K562 (cell line): Measurements from ENCODE around the gene PPWD1. TPM values are rescaled to one million over a fixed set of nuclear protein-coding genes. Genes with fewer than 3 reads are reported as not detected.

Experiments used
- ATAC-seq: fragments of 200-7000 bp; cut with Tn5 transposase; 3 replicates; pipeline ENCODE4 v1.9.1; 2020; ENCODE audit warnings: moderate library complexity
- BruUV-seq: library from RNA; stranded (reverse); fragments of 400-500 nt; replicated peaks from 2 replicates; lab custom pipeline; 2021; lab: Mats Ljungman, UMichigan
- CTCF ChIA-PET: fragments of 300-600 bp; formaldehyde crosslinking; extraction: SDS; loops from one replicate; lab custom pipeline; 2021; ENCODE audit warnings: low intra/inter-chr PET ratio; lab: Yijun Ruan, JAX
- POLR2A ChIA-PET: fragments of 300-600, 350-650 bp; sonication (Branson Sonifier 250); formaldehyde crosslinking; extraction: SDS; loops from one replicate; lab custom pipeline; 2021; ENCODE audit warnings: antibody characterized with exemption, inconsistent platforms; lab: Yijun Ruan, JAX
- DNase-seq, 4 experiments: peaks; one replicate each; pipeline versions ENCODE4 v3.0.0 to v3.0.0-alpha.2; 2011 to 2018; ENCODE audit warnings: low spot score in 3 of 4, mixed read lengths in 3 of 4; ENCODE audit errors: extremely low read depth in 1 of 4
- FAIRE-seq: peaks from 2 replicates; lab custom pipeline; 2011; peaks lifted over from hg19 to GRCh38; lab: Jason Lieb, UNC
- H2AFZ ChIP-seq: 2 replicates; pipeline ENCODE4 v1.6.0; 2011; ENCODE audit warnings: low read depth, low read length, control low read depth, inconsistent platforms
- H3K27ac ChIP-seq: fragments of 200-600 bp; 3 replicates; pipeline ENCODE4 v1.8.0; 2011; ENCODE audit warnings: low read depth, mild to moderate bottlenecking, control low read depth, inconsistent platforms, low read length, moderate library complexity, mixed read lengths; ENCODE audit errors: extremely low read depth
- H3K27me3 ChIP-seq, 2 experiments: fragments of 300-600 bp in 1 of 2; 2 replicates in 1 of 2; 3 replicates in 1 of 2; pipeline versions ENCODE4 v1.6.0 to v1.8.0; 2011; ENCODE audit warnings: inconsistent platforms in 2 of 2, low read length in 2 of 2, mild to moderate bottlenecking in 1 of 2, mixed read lengths in 1 of 2, moderate library complexity in 1 of 2; ENCODE audit not compliant: control insufficient read depth in 2 of 2, insufficient read depth in 2 of 2
- H3K36me3 ChIP-seq: fragments of 300-600 bp; 3 replicates; pipeline ENCODE4 v1.8.0; 2011; ENCODE audit warnings: mild to moderate bottlenecking, low read length, inconsistent platforms; ENCODE audit not compliant: control insufficient read depth, insufficient read depth
- H3K4me1 ChIP-seq, 2 experiments: fragments of 200-600 bp in 1 of 2; replicated peaks in 1 of 2; 2 replicates in 1 of 2; 3 replicates in 1 of 2; pipeline versions ENCODE4 v1.5.1 to v1.8.0; 2011; ENCODE audit warnings: inconsistent platforms in 2 of 2, low read length in 2 of 2, mild to moderate bottlenecking in 1 of 2, mixed read lengths in 1 of 2, moderate library complexity in 1 of 2; ENCODE audit not compliant: control insufficient read depth in 2 of 2, insufficient read depth in 2 of 2
- H3K4me2 ChIP-seq: 2 replicates; pipeline ENCODE4 v1.6.1; 2011; ENCODE audit warnings: low read length, control low read depth, inconsistent platforms, mixed read lengths; ENCODE audit not compliant: insufficient read depth
- H3K4me3 ChIP-seq: fragments of 200-600 bp; sonication (generic), shearing (Covaris generic); 2 replicates; pipeline ENCODE4 v1.5.1; 2016; ENCODE audit warnings: control low read depth, inconsistent platforms
- H3K79me2 ChIP-seq: fragments of 200-600 bp; 3 replicates; pipeline ENCODE4 v1.8.0; 2011; ENCODE audit warnings: low read length, inconsistent platforms; ENCODE audit not compliant: control insufficient read depth, insufficient read depth
- H3K9ac ChIP-seq, 2 experiments: 2 replicates each; pipeline versions ENCODE4 v1.6.0 to v1.6.1; 2011; ENCODE audit warnings: low read depth in 2 of 2, low read length in 2 of 2, control low read depth in 1 of 2, inconsistent platforms in 1 of 2, mild to moderate bottlenecking in 1 of 2, mixed read lengths in 1 of 2; ENCODE audit not compliant: insufficient read depth in 1 of 2
- H3K9me1 ChIP-seq: one replicate; pipeline ENCODE4 v1.6.0; 2011; ENCODE audit warnings: inconsistent platforms, mild to moderate bottlenecking, low read length, moderate library complexity; ENCODE audit not compliant: control insufficient read depth, insufficient read depth
- H3K9me3 ChIP-seq: replicated peaks from 2 replicates; pipeline ENCODE4 v1.5.1; 2011; ENCODE audit warnings: low read depth, low read length, inconsistent platforms; ENCODE audit not compliant: control insufficient read depth, insufficient read depth
- H4K20me1 ChIP-seq: replicated peaks from 2 replicates; pipeline ENCODE4 v1.6.1; 2011; ENCODE audit warnings: low read length, inconsistent platforms, mixed read lengths; ENCODE audit not compliant: control insufficient read depth, insufficient read depth
- HNRNPH1 ChIP-seq: fragments of 200-400 bp; formaldehyde crosslinking; optimal IDR thresholded peaks from 2 replicates; pipeline ENCODE3; 2017; ENCODE audit warnings: low read depth, mild to moderate bottlenecking, low read length, moderate library complexity
- JUND ChIP-seq, 2 experiments: IDR thresholded peaks; 2 replicates in 1 of 2; 3 replicates in 1 of 2; pipeline ENCODE4 v1.6.1; 2011; ENCODE audit warnings: borderline replicate concordance in 2 of 2, low read depth in 2 of 2, low read length in 2 of 2, improper control_type of control experiment in 1 of 2, missing biosample characterization in 1 of 2, missing genetic modification characterization in 1 of 2, missing genetic modification reagents in 1 of 2
- SP1 ChIP-seq: sonication (generic); formaldehyde crosslinking; IDR thresholded peaks from 2 replicates; pipeline ENCODE4 v1.8.1; 2022; ENCODE audit warnings: mild to moderate bottlenecking, missing genetic modification reagents
- WGBS: fragments of 100-300 bp; shearing (Covaris generic); methylation state at CpG from one replicate; pipeline ENCODE4 v1.1.6; 2016; ENCODE audit warnings: low coverage, mixed read lengths; ENCODE audit not compliant: insufficient coverage; ENCODE audit errors: missing lambda C conversion rate; 5-methylcytosine and 5-hydroxymethylcytosine counted together
- in situ Hi-C: fragments of 300-500 bp; cut with MboI; formaldehyde crosslinking; loops from 4 replicates; pipeline ENCODE4 v1.15.0; 2018; ENCODE audit warnings: inconsistent platforms, mixed read lengths
- intact Hi-C: fragments of 100-400 bp; cut with micrococcal nuclease; formaldehyde crosslinking; loops from 2 replicates; pipeline ENCODE4 v1.14.2; 2022
- polyA plus RNA-seq, 8 experiments: library from polyadenylated mRNA; depleted of rRNA in 4 of 8; stranded (reverse) in 5 of 8; unstranded in 3 of 8; fragments of >200 nt; fragmentation: Nextera tagmentation in 2 of 8; fragmentation: Illumina TruSeq in 1 of 8; extraction: Ambion mirVana in 2 of 8; extraction: Trizol in 1 of 8; gene quantifications; 2 replicates each; pipeline versions ENCODE4 v1.2.1 to v1.2.3, GENCODE V29; 2011 to 2014; ENCODE audit warnings: inconsistent platforms in 1 of 8, missing spikeins in 1 of 8
- total RNA-seq, 7 experiments: library from RNA; depleted of rRNA in 6 of 7; stranded (reverse); fragments of >200 nt in 6 of 7; fragmentation: Illumina TruSeq in 2 of 7; extraction: Trizol in 2 of 7; gene quantifications; 2 replicates each; pipeline versions ENCODE4 v1.2.1 to v1.2.3, GENCODE V29; 2011 to 2021; ENCODE audit warnings: low replicate concordance in 1 of 7
- TF ChIP-seq, protein P1 (sequence below): fragments of 450-650 bp; IDR thresholded peaks from 2 replicates; pipeline ENCODE4 v1.7.1; 2018; ENCODE audit warnings: mild to moderate bottlenecking, low read depth; ENCODE audit not compliant: partially characterized antibody
- TF ChIP-seq, protein P2 (sequence below): fragments of 250-450 bp; sonication (Bioruptor Pico); IDR thresholded peaks from 2 replicates; pipeline ENCODE4 v1.5.0; 2021
- TF ChIP-seq, protein P3 (sequence below): sonication (generic); formaldehyde crosslinking; IDR thresholded peaks from 2 replicates; pipeline ENCODE4 v1.8.0; 2022; ENCODE audit warnings: mild to moderate bottlenecking, missing genetic modification reagents

The PPWD1 gene
- total and polyA plus RNA-seq, 9 of the 15 experiments (the other 6 are each of a cell fraction or from before 2014, with no cell fraction given): 24.1 to 89.2 (median 51.4) TPM

- no peak overlapping the region for H3K4me3 ChIP-seq
- H3K9ac ChIP-seq: no peak overlapping the region
- in situ Hi-C loops: no loop called here
- no peak for DNase-seq
- no peaks in the 10 kb centered on the region; a peak in 1 of 5 replicates for H3K4me1 ChIP-seq
- no peaks in the 10 kb centered on the region for H3K27me3 ChIP-seq
- ATAC-seq: peak; percentile 26; the same call in 2 of the 3 replicates
- BruUV-seq: no TSS peak
- intact Hi-C loops: no loop called here
- H3K9me3 ChIP-seq: no peaks in the 10 kb centered on the region
- ChIA-PET POLR2A (interaction anchor here (0.6 to 0.9 kb wide), 2 partner anchors 14 to 1056 kb away, joined by 3 read pairs; no protein-coding TSS in a partner anchor), CTCF (no interaction called here)
- H2AFZ ChIP-seq: no peak overlapping the region
- H3K4me2 ChIP-seq: no peak overlapping the region
- H4K20me1 ChIP-seq: peaks cover 5% of the 10 kb centered on the region; the same call in 1 of the 2 replicates
- peaks cover 10% of the 10 kb centered on the region; the same call in 1 of the 3 replicates for H3K79me2 ChIP-seq
- no peak for TF ChIP-seq JUND (IDR thresholded peaks at IDR 0.05; ENCODE audit: borderline replicate concordance, low read depth, low read length)
- TF ChIP-seq JUND (tag; IDR thresholded peaks at IDR 0.05; ENCODE audit: borderline replicate concordance, low read depth, low read length): no peak
- TF ChIP-seq, protein P1, sequence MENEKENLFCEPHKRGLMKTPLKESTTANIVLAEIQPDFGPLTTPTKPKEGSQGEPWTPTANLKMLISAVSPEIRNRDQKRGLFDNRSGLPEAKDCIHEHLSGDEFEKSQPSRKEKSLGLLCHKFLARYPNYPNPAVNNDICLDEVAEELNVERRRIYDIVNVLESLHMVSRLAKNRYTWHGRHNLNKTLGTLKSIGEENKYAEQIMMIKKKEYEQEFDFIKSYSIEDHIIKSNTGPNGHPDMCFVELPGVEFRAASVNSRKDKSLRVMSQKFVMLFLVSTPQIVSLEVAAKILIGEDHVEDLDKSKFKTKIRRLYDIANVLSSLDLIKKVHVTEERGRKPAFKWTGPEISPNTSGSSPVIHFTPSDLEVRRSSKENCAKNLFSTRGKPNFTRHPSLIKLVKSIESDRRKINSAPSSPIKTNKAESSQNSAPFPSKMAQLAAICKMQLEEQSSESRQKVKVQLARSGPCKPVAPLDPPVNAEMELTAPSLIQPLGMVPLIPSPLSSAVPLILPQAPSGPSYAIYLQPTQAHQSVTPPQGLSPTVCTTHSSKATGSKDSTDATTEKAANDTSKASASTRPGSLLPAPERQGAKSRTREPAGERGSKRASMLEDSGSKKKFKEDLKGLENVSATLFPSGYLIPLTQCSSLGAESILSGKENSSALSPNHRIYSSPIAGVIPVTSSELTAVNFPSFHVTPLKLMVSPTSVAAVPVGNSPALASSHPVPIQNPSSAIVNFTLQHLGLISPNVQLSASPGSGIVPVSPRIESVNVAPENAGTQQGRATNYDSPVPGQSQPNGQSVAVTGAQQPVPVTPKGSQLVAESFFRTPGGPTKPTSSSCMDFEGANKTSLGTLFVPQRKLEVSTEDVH: no peak
- TF ChIP-seq, protein P2, sequence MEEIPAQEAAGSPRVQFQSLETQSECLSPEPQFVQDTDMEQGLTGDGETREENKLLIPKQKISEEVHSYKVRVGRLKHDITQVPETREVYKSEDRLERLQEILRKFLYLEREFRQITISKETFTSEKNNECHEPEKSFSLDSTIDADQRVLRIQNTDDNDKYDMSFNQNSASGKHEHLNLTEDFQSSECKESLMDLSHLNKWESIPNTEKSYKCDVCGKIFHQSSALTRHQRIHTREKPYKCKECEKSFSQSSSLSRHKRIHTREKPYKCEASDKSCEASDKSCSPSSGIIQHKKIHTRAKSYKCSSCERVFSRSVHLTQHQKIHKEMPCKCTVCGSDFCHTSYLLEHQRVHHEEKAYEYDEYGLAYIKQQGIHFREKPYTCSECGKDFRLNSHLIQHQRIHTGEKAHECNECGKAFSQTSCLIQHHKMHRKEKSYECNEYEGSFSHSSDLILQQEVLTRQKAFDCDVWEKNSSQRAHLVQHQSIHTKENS (CRISPR knock-in tag): no peak
- no peak for TF ChIP-seq SP1 (CRISPR knock-in tag)
- no peak for TF ChIP-seq HNRNPH1
- TF ChIP-seq, protein P3, sequence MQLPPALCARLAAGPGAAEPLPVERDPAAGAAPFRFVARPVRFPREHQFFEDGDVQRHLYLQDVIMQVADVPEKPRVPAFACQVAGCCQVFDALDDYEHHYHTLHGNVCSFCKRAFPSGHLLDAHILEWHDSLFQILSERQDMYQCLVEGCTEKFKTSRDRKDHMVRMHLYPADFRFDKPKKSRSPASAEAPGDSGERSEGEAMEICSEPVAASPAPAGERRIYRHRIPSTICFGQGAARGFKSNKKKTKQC (CRISPR knock-in tag): no peak
- TF ChIP-seq, all 486 proteins: peak for 0
- H3K9me1 ChIP-seq: no peaks in the 10 kb centered on the region
- H3K36me3 ChIP-seq: peaks cover 81% of the 10 kb centered on the region
- no peak for FAIRE-seq
- WGBS: 71% methylated on average over 5 of the region's 5 CpGs
- H3K27ac ChIP-seq: no peak overlapping the region
Observed at GRCh38 chr5:65553941-65554340, 9.2 kb upstream of the PPWD1 start.
